Erythroblast (primary cell): ENCODE measurements around the gene XRCC5.
"Not testable (repeated sequence)": the region's sequence is repeated elsewhere in the genome, so short reads cannot be mapped to it uniquely, and the experiment has no call there.

ENCODE experiments used
- DNase-seq, 2 experiments: peaks; one replicate each; lab custom pipeline; 2025; lab: John Stamatoyannopoulos, UW
- GATA1 ChIP-seq: IDR thresholded peaks from 2 replicates; pipeline ENCODE4 v1.6.1; 2011; ENCODE audit warnings: low read depth, mild to moderate bottlenecking, control low read depth, low read length, moderate library complexity
- POLR2A ChIP-seq: IDR thresholded peaks from 2 replicates; pipeline ENCODE4 v1.6.1; 2011; ENCODE audit warnings: mild to moderate bottlenecking, low read length

The XRCC5 gene

DNA sequence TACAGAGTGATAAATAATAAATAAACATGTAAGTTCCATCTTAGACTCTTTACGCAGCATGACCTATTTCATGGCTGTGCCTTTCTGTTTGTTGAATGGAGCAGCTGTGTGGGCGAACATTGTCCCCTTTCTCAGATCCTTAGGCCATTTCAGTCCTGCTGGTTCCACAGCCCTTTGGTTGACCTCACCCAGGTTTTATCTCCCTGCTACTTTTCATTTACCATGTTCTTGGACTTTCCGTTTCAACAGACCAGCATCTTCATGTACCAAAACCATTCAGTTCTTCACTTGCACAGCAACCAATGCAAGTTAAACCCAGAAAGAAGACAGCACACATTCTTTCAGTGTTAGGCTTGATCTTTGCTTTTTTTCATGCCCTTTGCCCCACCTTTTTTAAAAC, 83.8 kb downstream of the XRCC5 start:
- peak; percentile 27 to 34 for DNase-seq
- TF ChIP-seq GATA1 (no peak), POLR2A (no peak)

DNA sequence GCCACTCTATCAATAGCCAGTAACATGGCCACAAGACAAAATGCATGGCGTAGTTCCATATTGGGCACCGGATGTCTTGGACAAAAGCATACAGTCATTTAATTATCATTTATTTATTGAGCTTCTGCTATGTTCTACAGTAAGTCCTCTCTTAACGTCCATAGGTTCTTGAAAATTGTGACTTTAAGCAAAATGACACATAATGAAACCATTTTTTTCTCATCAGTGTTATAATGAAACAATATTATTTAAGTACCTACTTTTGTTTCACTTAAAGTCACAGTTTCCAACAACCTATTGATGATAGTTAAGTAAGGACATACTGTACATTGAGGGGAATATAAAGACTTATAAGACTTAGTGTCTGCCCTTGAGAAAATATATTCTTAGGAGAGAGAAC, 84.9 kb downstream of the XRCC5 start:
- no peak for TF ChIP-seq GATA1
- TF ChIP-seq POLR2A = no peak
- DNase-seq = no peak

- DNase-seq = no peak
- TF ChIP-seq POLR2A = no peak
- no peak for TF ChIP-seq GATA1
Observed at GRCh38 chr2:216194561-216194960, 85.4 kb downstream of the XRCC5 start.

- DNase-seq = peak; percentile 75
- TF ChIP-seq GATA1 (no peak), POLR2A (no peak)
Observed at GRCh38 chr2:216195565-216196029, 86.4 kb downstream of the XRCC5 start.

DNA sequence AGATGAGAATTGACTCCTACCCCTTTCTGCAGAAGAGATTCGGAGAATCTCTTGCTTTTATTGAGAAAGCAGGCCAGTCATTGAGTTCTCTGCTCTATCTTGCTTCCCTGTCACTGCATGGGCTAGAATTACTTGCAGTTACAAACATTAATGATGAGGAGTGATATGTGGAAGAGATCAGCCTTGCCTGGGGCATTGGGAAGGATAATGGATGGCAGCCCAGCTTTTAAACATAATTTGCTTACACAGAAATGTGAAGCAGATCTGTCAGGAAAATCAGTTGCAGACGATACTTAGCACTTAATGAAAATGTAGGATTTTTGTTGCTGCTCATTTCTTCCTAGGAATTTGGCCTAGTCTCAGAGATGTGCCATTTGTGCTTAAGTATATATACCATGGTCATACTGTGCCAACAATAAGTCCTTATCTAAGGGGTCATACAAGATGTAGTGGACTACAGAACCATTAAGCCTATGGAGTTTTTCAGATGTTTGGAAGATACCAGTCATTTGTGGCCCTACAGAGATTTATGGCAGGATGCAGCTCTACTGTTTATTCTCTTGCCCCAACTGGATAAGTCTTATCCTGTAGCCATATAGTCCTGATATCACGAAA, 92.7 kb downstream of the XRCC5 start:
- TF ChIP-seq GATA1 = no peak
- no peak for TF ChIP-seq POLR2A
- DNase-seq = no peak

DNA sequence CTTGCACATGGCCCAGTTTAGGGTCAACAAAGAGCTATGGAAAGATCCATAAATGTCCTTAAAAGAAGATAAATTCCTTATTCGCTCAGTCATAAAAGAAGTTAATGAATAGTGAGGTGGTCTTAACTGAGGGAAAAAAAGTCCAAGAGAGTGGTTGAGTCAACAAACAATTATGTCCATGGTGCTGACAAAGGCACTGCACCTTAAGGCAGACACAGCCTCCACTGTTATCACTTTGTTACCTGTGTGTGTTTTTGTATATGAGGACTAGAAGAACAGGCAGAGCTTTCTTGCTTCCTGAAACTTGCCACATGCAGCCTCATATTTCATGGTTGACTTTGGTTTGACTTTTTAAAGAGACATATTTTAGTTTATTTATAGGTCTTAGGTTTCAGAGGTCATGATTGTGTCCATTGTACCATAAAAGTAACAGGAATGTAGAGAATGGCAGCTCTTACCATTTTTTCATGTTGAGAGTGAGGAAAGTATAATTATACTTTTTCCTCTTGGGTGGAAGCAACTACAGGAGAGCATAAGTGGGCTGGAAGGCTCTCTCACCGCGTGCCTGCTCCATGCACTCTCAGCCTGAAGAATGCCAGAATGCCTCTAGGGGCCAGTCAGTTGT, 93.6 kb downstream of the XRCC5 start:
- TF ChIP-seq POLR2A (no peak), GATA1 (no peak)
- DNase-seq = no peak

DNA sequence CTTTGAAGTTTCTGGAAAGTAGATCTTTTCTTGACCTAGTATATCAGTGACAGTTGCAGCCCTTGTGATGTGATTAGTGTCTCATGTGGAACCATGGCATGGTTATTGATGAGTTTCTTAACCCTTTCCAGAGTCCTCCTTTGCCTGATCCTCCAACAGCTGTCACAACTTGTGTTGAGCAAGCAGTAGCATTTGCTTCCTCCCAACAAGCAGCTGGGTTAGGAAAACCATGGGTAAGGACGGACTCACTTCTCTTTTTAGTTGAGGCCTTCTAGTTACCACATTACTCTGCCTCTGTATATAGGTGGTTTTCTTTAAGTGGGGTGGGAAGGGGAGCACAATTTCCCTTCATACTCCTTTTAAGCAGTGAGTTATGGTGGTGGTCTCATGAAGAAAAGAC, 96.3 kb downstream of the XRCC5 start:
- no peak for DNase-seq
- TF ChIP-seq GATA1 = no peak
- no peak for TF ChIP-seq POLR2A

DNA sequence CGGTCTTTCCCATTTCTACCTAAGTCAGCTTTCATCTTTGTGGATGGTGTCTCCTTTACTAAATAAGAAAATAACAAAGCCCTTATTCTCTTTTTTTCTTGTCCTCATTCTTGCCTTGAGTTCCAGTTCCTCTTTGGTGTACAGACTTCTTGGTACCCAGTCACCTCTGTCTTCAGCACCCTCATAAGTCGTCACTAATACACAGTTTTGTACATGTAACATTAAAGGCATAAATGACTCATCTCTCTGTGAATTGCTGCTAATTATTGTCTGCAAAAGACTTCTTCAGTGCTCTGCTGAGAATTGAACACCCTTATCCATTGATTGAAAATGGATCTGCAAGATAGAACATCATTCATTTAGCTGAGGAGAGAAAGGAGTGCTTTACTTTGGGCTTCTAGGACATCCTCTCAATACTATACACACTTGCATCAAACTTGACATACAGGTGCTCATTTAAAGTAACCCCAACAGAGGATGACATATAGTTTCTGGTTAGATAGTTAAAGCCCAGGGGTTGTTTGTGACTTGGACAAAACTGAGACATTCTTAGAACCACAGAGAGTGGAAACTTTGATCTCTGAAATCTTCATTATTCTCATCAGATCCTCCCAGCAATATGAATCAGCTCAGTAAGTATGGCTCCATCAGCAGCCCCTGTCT, 97.0 kb downstream of the XRCC5 start:
- no peak for DNase-seq
- no peak for TF ChIP-seq GATA1

- TF ChIP-seq GATA1 (no peak), POLR2A (no peak)
- no peak for DNase-seq
Observed at GRCh38 chr2:216206821-216207220, 97.7 kb downstream of the XRCC5 start.

- not testable (repeated sequence) for DNase-seq
Observed at GRCh38 chr2:216208661-216209060, 99.5 kb downstream of the XRCC5 start.

DNA sequence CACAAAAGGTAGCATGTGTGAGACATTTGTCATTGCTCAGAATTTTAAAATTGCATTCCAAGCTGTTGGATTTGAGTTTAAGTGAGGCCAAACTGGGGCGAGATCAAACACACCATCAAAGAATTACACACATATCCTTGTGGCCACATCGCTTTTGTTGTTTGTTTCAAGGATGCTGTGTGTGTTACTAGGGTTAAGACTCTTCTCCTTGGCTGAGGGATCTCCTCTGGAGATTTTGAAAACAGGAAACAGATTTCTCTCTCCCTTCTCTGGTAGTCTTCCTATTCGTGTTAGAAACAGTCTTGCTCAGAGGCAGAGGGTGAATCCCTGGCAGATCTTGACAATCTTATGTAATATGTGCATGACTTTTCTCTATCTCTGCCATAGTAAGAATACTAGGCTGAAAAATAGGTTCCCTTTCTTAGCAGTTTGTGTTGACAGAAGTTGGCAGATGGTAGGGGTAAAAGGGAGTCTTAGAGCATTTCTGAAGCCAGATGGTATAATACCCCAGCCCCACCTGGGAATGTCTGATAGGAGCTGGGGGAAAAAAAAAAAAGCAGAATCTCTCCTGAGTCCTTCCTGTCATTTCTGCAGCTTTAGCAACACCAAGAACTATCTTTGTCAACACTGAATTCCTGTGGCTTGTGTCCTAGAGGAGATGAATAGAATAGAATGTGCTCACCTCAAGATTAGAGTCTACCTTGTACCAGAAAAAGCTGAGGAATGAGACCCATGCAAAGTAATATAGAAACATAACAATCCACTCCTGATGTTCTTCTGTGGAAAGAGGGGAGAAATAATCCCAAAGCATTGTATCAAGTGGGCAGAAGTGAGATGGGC, 101.8 kb downstream of the XRCC5 start:
- TF ChIP-seq POLR2A (no peak), GATA1 (no peak)
- DNase-seq = no peak

DNA sequence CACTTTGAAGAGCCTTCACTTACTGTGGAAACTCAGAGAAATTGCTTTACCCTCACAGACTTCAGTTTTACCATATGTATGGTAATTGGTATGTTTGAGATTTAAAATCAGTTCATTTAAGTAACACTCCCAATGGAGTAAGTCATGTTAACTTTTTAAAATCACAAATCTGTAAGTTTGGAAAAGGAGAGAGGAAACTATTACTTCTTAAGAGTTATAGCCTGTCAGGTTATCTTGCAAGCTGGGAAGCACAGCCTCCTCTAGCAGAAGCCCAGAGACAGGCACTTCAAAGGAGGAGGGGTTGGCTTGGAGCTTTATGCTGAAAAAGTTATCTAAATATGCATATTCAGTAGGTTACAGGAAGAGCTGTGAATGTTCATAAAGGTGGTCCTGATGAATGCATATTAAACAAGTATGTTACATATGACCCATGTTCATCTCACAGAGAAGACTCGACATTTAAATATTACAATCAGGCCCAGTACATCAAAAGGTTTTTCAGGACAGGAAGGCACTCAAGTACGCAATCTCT, 102.5 kb downstream of the XRCC5 start:
- TF ChIP-seq GATA1 (no peak), POLR2A (no peak)
- DNase-seq = no peak

DNA sequence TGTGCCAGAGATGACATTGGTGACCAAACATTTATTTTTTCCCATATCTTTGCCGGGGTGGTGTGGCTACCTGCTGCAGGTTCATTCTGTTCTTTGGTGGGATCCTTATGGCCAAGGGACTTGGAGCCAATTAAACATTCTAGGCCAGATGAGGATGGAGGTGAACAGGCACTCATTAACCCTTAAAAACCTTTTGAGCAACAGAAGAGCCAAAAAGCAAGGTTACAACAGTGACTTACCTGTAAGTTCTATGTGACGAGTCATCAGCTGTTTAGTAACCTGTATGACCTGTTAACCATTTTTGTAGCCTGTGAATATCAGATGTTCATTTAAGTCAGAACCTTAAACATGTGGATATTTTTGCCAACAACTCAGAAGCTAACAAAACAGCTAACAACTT, 105.6 kb downstream of the XRCC5 start:
- TF ChIP-seq GATA1 (no peak), POLR2A (no peak)
- DNase-seq = no peak
